HL-60/S4 treated with retinoic acid at 250 ng/mL for 4 days and 3 days (cell line): Measurements from ENCODE around the gene CPPED1.

ENCODE experiments used
- in situ Hi-C: fragments of 300-500 bp; cut with MboI; formaldehyde crosslinking; loops from 2 replicates; pipeline ENCODE4 v1.7.0; 2022; ENCODE audit warnings: low sequenced_read_pairs

The CPPED1 gene

GRCh38 chr16:12655537-12655936 lies 148.2 kb downstream of the CPPED1 start:
- in situ Hi-C loops = no loop called here

- in situ Hi-C loops = no loop called here
Measured at GRCh38 chr16:12653820-12654392, 149.8 kb downstream of the CPPED1 start.

GRCh38 chr16:12652924-12653323 lies 150.8 kb downstream of the CPPED1 start:
- in situ Hi-C loops = no loop called here

GRCh38 chr16:12651765-12652512 lies 151.7 kb downstream of the CPPED1 start:
- in situ Hi-C loops = no loop called here

- in situ Hi-C loops = no loop called here
Measured at GRCh38 chr16:12649356-12649755, 154.3 kb downstream of the CPPED1 start.

GRCh38 chr16:12646490-12647274 lies 157.0 kb downstream of the CPPED1 start:
- in situ Hi-C loops = no loop called here

- in situ Hi-C loops = no loop called here
Measured at GRCh38 chr16:12646098-12646489, 157.6 kb downstream of the CPPED1 start.

- in situ Hi-C loops = no loop called here
Measured at GRCh38 chr16:12643034-12643455, 160.6 kb downstream of the CPPED1 start.

GRCh38 chr16:12639044-12639443 lies 164.6 kb downstream of the CPPED1 start:
- in situ Hi-C loops = no loop called here

- in situ Hi-C loops = no loop called here
Measured at GRCh38 chr16:12637002-12637401, 166.7 kb downstream of the CPPED1 start.

GRCh38 chr16:12629271-12629670 lies 174.4 kb downstream of the CPPED1 start:
- in situ Hi-C loops = no loop called here

GRCh38 chr16:12628536-12628935 lies 175.2 kb downstream of the CPPED1 start:
- in situ Hi-C loops = no loop called here

- in situ Hi-C loops = no loop called here
Measured at GRCh38 chr16:12627394-12627793, 176.3 kb downstream of the CPPED1 start.

- in situ Hi-C loops = no loop called here
Measured at GRCh38 chr16:12626411-12626810, 177.3 kb downstream of the CPPED1 start.

GRCh38 chr16:12625716-12626115 lies 178.0 kb downstream of the CPPED1 start:
- in situ Hi-C loops = no loop called here

- in situ Hi-C loops = no loop called here
Measured at GRCh38 chr16:12625068-12625467, 178.6 kb downstream of the CPPED1 start.

GRCh38 chr16:12620150-12620549 lies 183.5 kb downstream of the CPPED1 start:
- in situ Hi-C loops = no loop called here

- in situ Hi-C loops = no loop called here
Measured at GRCh38 chr16:12618515-12618914, 185.2 kb downstream of the CPPED1 start.

GRCh38 chr16:12617401-12617819 lies 186.3 kb downstream of the CPPED1 start:
- in situ Hi-C loops = no loop called here

GRCh38 chr16:12614662-12615278 lies 188.9 kb downstream of the CPPED1 start:
- in situ Hi-C loops = no loop called here

GRCh38 chr16:12613992-12614661 lies 189.6 kb downstream of the CPPED1 start:
- in situ Hi-C loops = no loop called here
